HepG2 (cell line): Measurements from ENCODE around the gene HDAC4.

ENCODE experiments used
- BHLHE40 ChIP-seq: IDR thresholded peaks from 2 replicates; pipeline ENCODE4 v1.6.1; 2011; ENCODE audit warnings: low read length, improper control_type of control experiment
- NR2F1 ChIP-seq, 2 experiments: fragments of 450-650 bp in 1 of 2; formaldehyde crosslinking in 1 of 2; IDR thresholded peaks; 2 replicates each; pipeline versions ENCODE4 v1.5.0 to v1.6.1; 2016 to 2020; ENCODE audit warnings: mild to moderate bottlenecking in 1 of 2, missing compliant biosample characterization in 1 of 2, missing genetic modification reagents in 1 of 2, moderate library complexity in 1 of 2
- POLR2AphosphoS2 ChIP-seq: IDR thresholded peaks from 2 replicates; pipeline ENCODE4 v1.6.1; 2011; ENCODE audit warnings: low read depth, low read length, improper control_type of control experiment
- POLR2AphosphoS5 ChIP-seq: IDR thresholded peaks from 2 replicates; pipeline ENCODE4 v1.6.1; 2012; ENCODE audit warnings: low read depth, low read length
- RAD21 ChIP-seq: fragments of 450-650 bp; formaldehyde crosslinking; IDR thresholded peaks from 2 replicates; pipeline ENCODE4 v1.5.0; 2020; ENCODE audit warnings: mild to moderate bottlenecking
- TOE1 ChIP-seq: sonication (generic); formaldehyde crosslinking; IDR thresholded peaks from 2 replicates; pipeline ENCODE4 v1.4.0; 2020; ENCODE audit warnings: mild to moderate bottlenecking, missing genetic modification reagents
- ZFP36 ChIP-seq: fragments of 150-350 bp; IDR thresholded peaks from 2 replicates; pipeline ENCODE4 v1.6.1; 2018; ENCODE audit warnings: borderline replicate concordance, low read length, low read depth; ENCODE audit not compliant: partially characterized antibody
- ZMYM2 ChIP-seq: sonication (generic); formaldehyde crosslinking; IDR thresholded peaks from 2 replicates; pipeline ENCODE4 v1.8.0; 2022; ENCODE audit warnings: mild to moderate bottlenecking, missing genetic modification reagents
- ZNF563 ChIP-seq: sonication (generic); formaldehyde crosslinking; IDR thresholded peaks from 2 replicates; pipeline ENCODE4 v1.8.0; 2022; ENCODE audit warnings: mild to moderate bottlenecking, moderate library complexity, missing genetic modification reagents
- ZNF678 ChIP-seq: sonication (generic); formaldehyde crosslinking; IDR thresholded peaks from 2 replicates; pipeline ENCODE4 v1.4.0; 2020; ENCODE audit warnings: mild to moderate bottlenecking, missing genetic modification reagents
- TF ChIP-seq, protein P1 (sequence below): sonication (generic); formaldehyde crosslinking; IDR thresholded peaks from 2 replicates; pipeline ENCODE4 v1.8.0; 2022; ENCODE audit warnings: mild to moderate bottlenecking, missing genetic modification reagents, borderline replicate concordance
- TF ChIP-seq, protein P2 (sequence below): sonication (generic); formaldehyde crosslinking; conservative IDR thresholded peaks from 2 replicates; pipeline ENCODE4 v1.4.0; 2020; ENCODE audit warnings: missing genetic modification reagents
- TF ChIP-seq, protein P3 (sequence below): sonication (generic); formaldehyde crosslinking; IDR thresholded peaks from 2 replicates; pipeline ENCODE4 v1.4.0; 2020; ENCODE audit warnings: missing genetic modification reagents
- TF ChIP-seq, protein P4 (sequence below): sonication (generic); formaldehyde crosslinking; IDR thresholded peaks from 2 replicates; pipeline ENCODE4 v1.4.0; 2020; ENCODE audit warnings: mild to moderate bottlenecking, missing genetic modification reagents, borderline replicate concordance

DNA sequence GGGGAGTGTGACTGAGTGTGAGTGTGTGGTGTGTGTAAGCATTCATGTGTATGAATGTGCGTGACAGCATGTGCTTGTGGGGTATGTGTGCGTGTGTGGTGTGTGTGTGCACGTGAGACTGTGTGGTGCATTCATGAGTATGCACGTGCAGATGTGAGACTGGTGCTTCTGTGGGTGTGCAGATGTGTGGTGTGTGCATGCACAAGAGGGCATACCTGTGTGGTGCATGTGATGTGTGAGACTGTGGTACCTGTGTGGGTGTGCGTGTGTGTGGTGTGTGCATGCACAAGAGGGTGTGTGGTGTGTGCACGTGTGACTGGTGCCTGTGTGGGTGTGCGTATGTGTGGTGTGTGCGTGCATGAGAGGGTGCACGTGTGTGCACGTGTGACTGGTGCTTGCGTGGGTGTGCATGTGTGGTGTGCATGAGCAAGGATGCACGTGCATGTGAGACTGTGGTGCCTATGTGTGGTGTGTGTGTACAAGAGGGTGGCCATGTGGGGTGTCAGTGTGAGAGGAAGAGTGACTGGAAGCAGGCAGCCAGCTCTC is 339.6 kb downstream of the HDAC4 start:
- TF ChIP-seq ZNF678 (CRISPR knock-in tag), result no peak
- TF ChIP-seq, protein P1, sequence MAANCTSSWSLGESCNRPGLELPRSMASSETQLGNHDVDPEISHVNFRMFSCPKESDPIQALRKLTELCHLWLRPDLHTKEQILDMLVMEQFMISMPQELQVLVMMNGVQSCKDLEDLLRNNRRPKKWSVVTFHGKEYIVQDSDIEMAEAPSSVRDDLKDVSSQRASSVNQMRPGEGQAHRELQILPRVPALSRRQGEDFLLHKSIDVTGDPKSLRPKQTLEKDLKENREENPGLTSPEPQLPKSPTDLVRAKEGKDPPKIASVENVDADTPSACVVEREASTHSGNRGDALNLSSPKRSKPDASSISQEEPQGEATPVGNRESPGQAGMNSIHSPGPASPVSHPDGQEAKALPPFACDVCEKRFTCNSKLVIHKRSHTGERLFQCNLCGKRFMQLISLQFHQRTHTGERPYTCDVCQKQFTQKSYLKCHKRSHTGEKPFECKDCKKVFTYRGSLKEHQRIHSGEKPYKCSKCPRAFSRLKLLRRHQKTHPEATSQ (CRISPR knock-in tag), result no peak
- no peak for TF ChIP-seq POLR2AphosphoS5
- TF ChIP-seq POLR2AphosphoS2, result no peak
- TF ChIP-seq BHLHE40, result no peak
- TF ChIP-seq, protein P2, sequence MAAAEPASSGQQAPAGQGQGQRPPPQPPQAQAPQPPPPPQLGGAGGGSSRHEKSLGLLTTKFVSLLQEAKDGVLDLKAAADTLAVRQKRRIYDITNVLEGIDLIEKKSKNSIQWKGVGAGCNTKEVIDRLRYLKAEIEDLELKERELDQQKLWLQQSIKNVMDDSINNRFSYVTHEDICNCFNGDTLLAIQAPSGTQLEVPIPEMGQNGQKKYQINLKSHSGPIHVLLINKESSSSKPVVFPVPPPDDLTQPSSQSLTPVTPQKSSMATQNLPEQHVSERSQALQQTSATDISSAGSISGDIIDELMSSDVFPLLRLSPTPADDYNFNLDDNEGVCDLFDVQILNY, result no peak
- no peak for TF ChIP-seq RAD21
- TF ChIP-seq, protein P3, sequence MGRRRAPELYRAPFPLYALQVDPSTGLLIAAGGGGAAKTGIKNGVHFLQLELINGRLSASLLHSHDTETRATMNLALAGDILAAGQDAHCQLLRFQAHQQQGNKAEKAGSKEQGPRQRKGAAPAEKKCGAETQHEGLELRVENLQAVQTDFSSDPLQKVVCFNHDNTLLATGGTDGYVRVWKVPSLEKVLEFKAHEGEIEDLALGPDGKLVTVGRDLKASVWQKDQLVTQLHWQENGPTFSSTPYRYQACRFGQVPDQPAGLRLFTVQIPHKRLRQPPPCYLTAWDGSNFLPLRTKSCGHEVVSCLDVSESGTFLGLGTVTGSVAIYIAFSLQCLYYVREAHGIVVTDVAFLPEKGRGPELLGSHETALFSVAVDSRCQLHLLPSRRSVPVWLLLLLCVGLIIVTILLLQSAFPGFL (CRISPR knock-in tag), result no peak
- no peak for TF ChIP-seq NR2F1 (CRISPR knock-in tag; IDR thresholded peaks at IDR 0.05)
- no peak for TF ChIP-seq ZNF563
- TF ChIP-seq ZMYM2 (CRISPR knock-in tag), result no peak
- TF ChIP-seq, protein P4, sequence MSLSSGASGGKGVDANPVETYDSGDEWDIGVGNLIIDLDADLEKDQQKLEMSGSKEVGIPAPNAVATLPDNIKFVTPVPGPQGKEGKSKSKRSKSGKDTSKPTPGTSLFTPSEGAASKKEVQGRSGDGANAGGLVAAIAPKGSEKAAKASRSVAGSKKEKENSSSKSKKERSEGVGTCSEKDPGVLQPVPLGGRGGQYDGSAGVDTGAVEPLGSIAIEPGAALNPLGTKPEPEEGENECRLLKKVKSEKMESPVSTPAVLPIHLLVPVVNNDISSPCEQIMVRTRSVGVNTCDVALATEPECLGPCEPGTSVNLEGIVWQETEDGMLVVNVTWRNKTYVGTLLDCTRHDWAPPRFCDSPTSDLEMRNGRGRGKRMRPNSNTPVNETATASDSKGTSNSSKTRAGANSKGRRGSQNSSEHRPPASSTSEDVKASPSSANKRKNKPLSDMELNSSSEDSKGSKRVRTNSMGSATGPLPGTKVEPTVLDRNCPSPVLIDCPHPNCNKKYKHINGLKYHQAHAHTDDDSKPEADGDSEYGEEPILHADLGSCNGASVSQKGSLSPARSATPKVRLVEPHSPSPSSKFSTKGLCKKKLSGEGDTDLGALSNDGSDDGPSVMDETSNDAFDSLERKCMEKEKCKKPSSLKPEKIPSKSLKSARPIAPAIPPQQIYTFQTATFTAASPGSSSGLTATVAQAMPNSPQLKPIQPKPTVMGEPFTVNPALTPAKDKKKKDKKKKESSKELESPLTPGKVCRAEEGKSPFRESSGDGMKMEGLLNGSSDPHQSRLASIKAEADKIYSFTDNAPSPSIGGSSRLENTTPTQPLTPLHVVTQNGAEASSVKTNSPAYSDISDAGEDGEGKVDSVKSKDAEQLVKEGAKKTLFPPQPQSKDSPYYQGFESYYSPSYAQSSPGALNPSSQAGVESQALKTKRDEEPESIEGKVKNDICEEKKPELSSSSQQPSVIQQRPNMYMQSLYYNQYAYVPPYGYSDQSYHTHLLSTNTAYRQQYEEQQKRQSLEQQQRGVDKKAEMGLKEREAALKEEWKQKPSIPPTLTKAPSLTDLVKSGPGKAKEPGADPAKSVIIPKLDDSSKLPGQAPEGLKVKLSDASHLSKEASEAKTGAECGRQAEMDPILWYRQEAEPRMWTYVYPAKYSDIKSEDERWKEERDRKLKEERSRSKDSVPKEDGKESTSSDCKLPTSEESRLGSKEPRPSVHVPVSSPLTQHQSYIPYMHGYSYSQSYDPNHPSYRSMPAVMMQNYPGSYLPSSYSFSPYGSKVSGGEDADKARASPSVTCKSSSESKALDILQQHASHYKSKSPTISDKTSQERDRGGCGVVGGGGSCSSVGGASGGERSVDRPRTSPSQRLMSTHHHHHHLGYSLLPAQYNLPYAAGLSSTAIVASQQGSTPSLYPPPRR, result no peak
- TF ChIP-seq ZFP36, result no peak
- TF ChIP-seq TOE1 (CRISPR knock-in tag), result no peak
